Measurements from ENCODE around the gene LRP1B.

- TF ChIP-seq CTCF (conservative IDR thresholded peaks at IDR 0.05 in 1 of 2, IDR thresholded peaks at IDR 0.05 in 1 of 2; ENCODE audit: extremely low read depth in 1 of 2, insufficient read depth in 1 of 2, low read depth in 1 of 2, low read length in 2 of 2): no peak
- no peak for TF ChIP-seq EZH2 (IDR thresholded peaks at IDR 0.05; ENCODE audit: borderline replicate concordance, low read length)
Measured at GRCh38 chr2:142014536-142014935, 116.3 kb downstream of the LRP1B start.
